Lung (tissue), 12 donors: Measurements from ENCODE around the gene STX18. TPM values are rescaled to one million over a fixed set of nuclear protein-coding genes. Genes with fewer than 3 reads are reported as not detected.

Source experiments
- ATAC-seq: fragments of 200-7000 bp; cut with Tn5 transposase; one replicate; pipeline ENCODE4 v1.9.1; 2020; ENCODE audit warnings: moderate number of reproducible peaks; ENCODE audit not compliant: insufficient read depth, low FRiP score
- DNase-seq, 3 donors: peaks; one replicate each; pipeline ENCODE4 v3.0.0-alpha.2; 2013 to 2017
- H3K27ac ChIP-seq, 2 donors: one replicate each; pipeline ENCODE4 v1.5.1; 2013; ENCODE audit warnings: mild to moderate bottlenecking in 2 of 2, moderate library complexity in 2 of 2, control low read depth in 1 of 2, inconsistent platforms in 1 of 2, low read depth in 1 of 2, low read length in 1 of 2
- H3K27me3 ChIP-seq, 3 donors: one replicate each; pipeline ENCODE4 v1.5.1; 2013; ENCODE audit warnings: low read length in 2 of 3; ENCODE audit not compliant: control insufficient read depth in 3 of 3, insufficient read depth in 3 of 3
- H3K36me3 ChIP-seq, 4 donors: one replicate each; pipeline ENCODE4 v1.5.1; 2013; ENCODE audit warnings: low read length in 4 of 4, mild to moderate bottlenecking in 1 of 4, moderate library complexity in 1 of 4; ENCODE audit not compliant: control insufficient read depth in 4 of 4, insufficient read depth in 4 of 4
- H3K4me1 ChIP-seq, 5 donors: one replicate each; pipeline ENCODE4 v1.5.1; 2013; ENCODE audit warnings: low read length in 5 of 5, mild to moderate bottlenecking in 2 of 5, moderate library complexity in 1 of 5; ENCODE audit not compliant: control insufficient read depth in 5 of 5, insufficient read depth in 5 of 5
- H3K4me3 ChIP-seq: one replicate; pipeline ENCODE4 v1.5.1; 2013; ENCODE audit warnings: mild to moderate bottlenecking, control low read depth, moderate library complexity
- H3K9ac ChIP-seq, 2 donors: one replicate each; pipeline ENCODE4 v1.5.1; 2013; ENCODE audit warnings: low read length in 2 of 2, control low read depth in 1 of 2; ENCODE audit not compliant: insufficient read depth in 1 of 2
- H3K9me3 ChIP-seq, 4 donors: one replicate each; pipeline ENCODE4 v1.5.1; 2013; ENCODE audit warnings: low read length in 3 of 4, mild to moderate bottlenecking in 1 of 4, moderate library complexity in 1 of 4; ENCODE audit not compliant: control insufficient read depth in 4 of 4, insufficient read depth in 3 of 4
- WGBS, 2 donors: extraction: QIAGEN DNeasy Blood & Tissue Kit; methylation state at CpG; one replicate each; pipeline ENCODE4 v1.1.7; 2013; 5-methylcytosine and 5-hydroxymethylcytosine counted together
- polyA plus RNA-seq, 2 donors: library from polyadenylated mRNA; stranded (reverse); fragments of 200-250 nt; gene quantifications; one replicate each; pipeline ENCODE4 v1.2.1, GENCODE V29; 2013
- total RNA-seq, 2 donors: library from RNA; depleted of rRNA in 1 of 2; stranded (reverse); fragments of >200 nt in 1 of 2; gene quantifications; one replicate each; pipeline ENCODE4 v1.2.1, GENCODE V29; 2014 to 2021
- TF ChIP-seq, protein P1 (sequence below): IDR thresholded peaks from 2 replicates; pipeline ENCODE4 v1.5.1; 2012; ENCODE audit warnings: mild to moderate bottlenecking; ENCODE audit errors: control extremely low read depth, extremely low read depth
- donor health status: control.
- donor health status: control.
- donor health status: Bipolar disorder and iron deficiency.
- donor health status: healthy.
- donor health status: DM: yes; HTN: yes; CAD: no.

Gene STX18
- total and polyA plus RNA-seq, 4 donors = 16.2 to 34.1 (median 24.8) TPM

- DNase-seq (no peak), ATAC-seq (no peak)
- peaks cover 0 to 40% (median 2%) of the 10 kb centered on the region in 3 donors for H3K27me3 ChIP-seq
- H3K9me3 ChIP-seq = peaks cover 0 to 1% (median 0%) of the 10 kb centered on the region in 4 donors
- no peak overlapping the region for H3K4me3 ChIP-seq
- H3K27ac ChIP-seq = no peak overlapping the region
- WGBS, 2 donors = 73 to 83% methylated on average over 11 of the region's 11 CpGs
- H3K9ac ChIP-seq = no peak overlapping the region
- TF ChIP-seq, protein P1, sequence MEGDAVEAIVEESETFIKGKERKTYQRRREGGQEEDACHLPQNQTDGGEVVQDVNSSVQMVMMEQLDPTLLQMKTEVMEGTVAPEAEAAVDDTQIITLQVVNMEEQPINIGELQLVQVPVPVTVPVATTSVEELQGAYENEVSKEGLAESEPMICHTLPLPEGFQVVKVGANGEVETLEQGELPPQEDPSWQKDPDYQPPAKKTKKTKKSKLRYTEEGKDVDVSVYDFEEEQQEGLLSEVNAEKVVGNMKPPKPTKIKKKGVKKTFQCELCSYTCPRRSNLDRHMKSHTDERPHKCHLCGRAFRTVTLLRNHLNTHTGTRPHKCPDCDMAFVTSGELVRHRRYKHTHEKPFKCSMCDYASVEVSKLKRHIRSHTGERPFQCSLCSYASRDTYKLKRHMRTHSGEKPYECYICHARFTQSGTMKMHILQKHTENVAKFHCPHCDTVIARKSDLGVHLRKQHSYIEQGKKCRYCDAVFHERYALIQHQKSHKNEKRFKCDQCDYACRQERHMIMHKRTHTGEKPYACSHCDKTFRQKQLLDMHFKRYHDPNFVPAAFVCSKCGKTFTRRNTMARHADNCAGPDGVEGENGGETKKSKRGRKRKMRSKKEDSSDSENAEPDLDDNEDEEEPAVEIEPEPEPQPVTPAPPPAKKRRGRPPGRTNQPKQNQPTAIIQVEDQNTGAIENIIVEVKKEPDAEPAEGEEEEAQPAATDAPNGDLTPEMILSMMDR = no peak
- no peaks in the 10 kb centered on the region for H3K36me3 ChIP-seq
- H3K4me1 ChIP-seq = peaks cover 0 to 25% (median 0%) of the 10 kb centered on the region in 5 donors
Measured at GRCh38 chr4:4390515-4391240, 151.2 kb downstream of the STX18 start.

DNA sequence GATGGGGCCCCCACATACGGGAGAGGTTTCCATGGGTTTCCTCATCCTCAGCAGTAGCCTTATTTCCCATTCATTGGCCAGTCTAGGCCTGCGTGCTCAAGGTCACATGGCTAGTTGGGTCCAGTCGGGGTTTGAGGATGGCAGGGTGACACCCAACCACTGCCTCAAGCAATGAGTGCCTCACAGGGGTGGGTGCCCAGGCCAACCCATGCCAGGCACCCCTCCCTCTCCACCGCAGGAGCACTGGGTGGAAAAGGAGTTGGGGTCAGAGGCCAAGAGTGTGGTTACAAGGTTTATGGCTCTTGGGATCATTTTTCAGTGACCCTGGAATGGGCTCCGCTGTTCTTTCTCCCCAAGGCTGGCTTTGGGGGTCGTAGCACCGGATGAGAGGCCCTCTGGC, 151.8 kb downstream of the STX18 start:
- 71 to 72% methylated on average over 7 of the region's 7 CpGs for WGBS, 2 donors
- H3K27me3 ChIP-seq = peaks cover 5 to 43% (median 8%) of the 10 kb centered on the region in 3 donors
- no peak for DNase-seq
- H3K36me3 ChIP-seq = no peaks in the 10 kb centered on the region
- H3K9ac ChIP-seq = no peak overlapping the region
- H3K27ac ChIP-seq = no peak overlapping the region
- peaks cover 0 to 22% (median 0%) of the 10 kb centered on the region in 5 donors for H3K4me1 ChIP-seq
- no peak overlapping the region for H3K4me3 ChIP-seq
- H3K9me3 ChIP-seq = peaks cover 0 to 1% (median 0%) of the 10 kb centered on the region in 4 donors
- no peak for ATAC-seq
- TF ChIP-seq, protein P1 = no peak

- Histone ChIP-seq H3K9me3 (peaks cover 0 to 1% (median 0%) of the 10 kb centered on the region in 4 donors), H3K27ac (no peak overlapping the region), H3K9ac (no peak overlapping the region), H3K4me3 (no peak overlapping the region), H3K36me3 (no peaks in the 10 kb centered on the region), H3K27me3 (peaks cover 13 to 46% (median 15%) of the 10 kb centered on the region in 3 donors), H3K4me1 (peaks cover 0 to 21% (median 0%) of the 10 kb centered on the region in 5 donors)
- DNase-seq = no peak
- WGBS, 2 donors = 66 to 67% methylated on average over 18 of the region's 18 CpGs
- TF ChIP-seq, protein P1 = no peak
- no peak for ATAC-seq
Measured at GRCh38 chr4:4388836-4389575, 152.8 kb downstream of the STX18 start.
